NCI-H1417 treated with DMSO at 0.1 percent for 48 hours (cell line): ENCODE measurements around the gene SPATA31E1.
"Not testable (repeated sequence)": the region's sequence is repeated elsewhere in the genome, so short reads cannot be mapped to it uniquely, and the experiment has no call there.

Source experiments
- DNase-seq: peaks from one replicate; lab custom pipeline; 2025; lab: John Stamatoyannopoulos, UW

Gene SPATA31E1

DNA sequence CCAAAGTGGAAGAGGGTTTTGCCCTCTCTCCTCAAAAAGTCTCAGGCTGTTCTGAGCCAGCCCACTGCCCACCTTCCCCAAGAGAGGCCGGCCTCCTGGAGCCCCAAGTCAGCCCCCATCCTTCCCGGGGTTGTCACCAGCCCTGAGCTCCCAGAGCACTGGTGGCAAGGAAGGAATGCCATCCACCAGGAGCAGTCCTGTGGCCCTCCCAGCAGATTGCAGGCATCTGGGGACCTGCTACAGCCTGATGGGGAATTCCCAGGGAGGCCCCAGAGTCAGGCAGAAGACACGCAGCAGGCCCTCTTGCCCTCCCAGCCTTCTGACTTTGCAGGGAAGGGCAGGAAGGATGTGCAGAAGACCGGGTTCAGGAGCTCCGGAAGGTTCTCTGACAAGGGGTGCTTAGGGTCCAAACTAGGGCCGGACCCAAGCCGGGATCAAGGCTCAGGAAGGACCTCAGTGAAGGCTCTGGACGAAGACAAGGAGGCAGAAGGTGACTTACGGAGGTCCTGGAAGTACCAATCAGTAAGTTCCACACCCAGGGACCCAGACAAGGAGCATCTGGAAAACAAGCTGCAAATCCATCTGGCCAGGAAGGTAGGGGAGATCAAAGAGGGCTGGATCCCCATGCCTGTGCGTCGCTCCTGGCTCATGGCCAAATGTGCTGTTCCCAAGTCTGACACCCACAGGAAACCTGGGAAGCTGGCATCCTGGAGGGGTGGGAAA, 3.7 kb downstream of the SPATA31E1 start:
- DNase-seq = no peak

GRCh38 chr9:87886933-87887505, 4.3 kb downstream of the SPATA31E1 start:
- no peak for DNase-seq

GRCh38 chr9:87887661-87888480, 5.2 kb downstream of the SPATA31E1 start:
- no peak for DNase-seq

DNA sequence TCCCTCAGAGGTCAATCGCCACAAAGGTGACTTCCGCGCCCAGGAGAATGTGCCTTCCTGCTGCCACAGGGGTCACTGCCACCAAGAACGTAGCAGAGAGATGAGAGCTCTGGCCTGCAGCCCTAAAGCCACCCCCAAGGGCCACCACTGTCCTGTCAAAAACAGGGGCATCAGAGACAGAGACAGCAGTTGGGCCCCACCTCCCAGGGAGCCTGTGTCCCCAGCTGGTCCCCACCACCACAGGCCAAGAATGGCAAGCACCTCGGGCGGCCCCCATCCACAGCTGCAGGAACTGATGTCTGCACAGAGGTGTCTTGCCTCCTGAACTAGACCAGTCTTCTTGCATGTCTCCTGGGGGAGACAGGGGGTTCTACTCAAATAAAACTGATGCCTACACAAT, 5.8 kb downstream of the SPATA31E1 start:
- no peak for DNase-seq

DNA sequence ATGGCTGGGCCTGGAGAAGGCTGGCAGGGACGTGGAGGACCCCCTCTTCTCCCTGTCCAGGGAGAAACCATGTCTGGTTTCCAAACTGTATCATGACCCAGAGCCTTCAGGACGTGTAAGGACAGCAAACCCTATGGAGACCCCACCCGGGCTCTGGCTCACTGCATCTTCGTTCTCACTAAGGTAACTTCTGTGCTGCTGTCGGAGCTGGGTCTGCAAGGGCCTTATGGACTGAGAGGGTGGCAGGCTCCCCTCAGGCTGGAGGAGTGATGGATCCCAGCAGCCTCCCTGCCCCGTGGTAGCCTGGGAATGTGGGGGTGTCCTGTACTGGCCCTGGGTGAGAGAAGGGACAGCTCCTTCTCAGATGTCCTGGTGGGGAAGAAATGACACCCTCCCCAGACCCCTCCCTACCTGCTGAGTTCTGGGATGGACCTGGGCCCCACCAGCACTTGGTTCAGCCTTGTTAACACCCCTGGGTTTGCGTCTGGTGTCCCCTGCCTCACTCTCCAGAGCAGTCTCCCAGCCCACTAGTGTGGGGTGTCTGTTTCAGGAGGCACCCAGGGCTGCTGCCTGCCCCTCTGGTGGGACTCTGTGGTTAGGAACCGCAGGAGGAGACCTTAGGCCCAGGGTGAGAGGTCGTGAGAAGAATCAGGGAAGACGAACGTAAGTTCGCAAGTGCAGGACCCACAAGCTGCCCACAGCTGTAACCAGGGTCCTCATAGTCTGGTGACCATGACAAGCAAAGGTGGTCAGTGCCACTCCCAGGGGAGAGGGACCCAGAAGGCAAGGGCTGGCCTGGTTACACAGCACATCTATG, 6.6 kb downstream of the SPATA31E1 start:
- no peak for DNase-seq

DNA sequence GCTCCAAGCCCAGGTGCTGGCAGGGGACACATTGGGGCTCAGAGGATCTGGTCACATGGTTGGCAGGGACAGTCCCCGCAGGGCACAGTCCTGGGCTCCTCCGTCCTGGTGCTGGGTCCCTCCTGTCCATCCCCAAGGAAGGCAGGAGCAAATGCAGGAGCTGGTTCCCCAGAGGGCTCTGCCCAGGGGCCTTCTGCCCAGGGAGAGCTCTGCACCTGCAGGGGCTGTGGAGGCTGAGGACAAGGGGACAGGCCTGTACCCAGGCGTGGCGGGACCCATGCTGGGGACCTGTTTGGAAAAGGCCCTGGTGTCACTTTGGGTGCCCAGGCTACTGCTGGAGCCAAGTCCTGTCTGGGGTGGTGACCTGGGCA, 7.2 kb downstream of the SPATA31E1 start:
- DNase-seq = no peak

DNA sequence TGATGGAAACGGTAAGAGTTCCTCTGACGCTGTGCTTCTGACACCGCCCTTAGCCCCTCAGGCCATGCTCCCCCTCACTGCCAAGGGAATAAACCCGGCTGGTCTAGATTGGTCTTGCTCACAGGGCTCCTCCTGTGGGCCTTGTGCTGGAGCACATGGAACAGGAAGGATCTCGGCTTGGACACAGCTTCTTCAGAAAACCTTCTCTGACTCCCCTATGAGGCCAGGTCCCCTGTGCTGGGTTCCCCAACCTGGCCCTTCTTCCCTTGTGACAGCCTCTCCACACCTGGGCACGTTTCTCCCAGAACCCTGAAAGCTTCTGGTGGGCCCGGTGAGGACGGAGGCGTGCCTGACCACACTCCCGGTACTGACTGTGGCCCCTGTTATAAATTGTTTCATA, 8.2 kb downstream of the SPATA31E1 start:
- DNase-seq = no peak

DNA sequence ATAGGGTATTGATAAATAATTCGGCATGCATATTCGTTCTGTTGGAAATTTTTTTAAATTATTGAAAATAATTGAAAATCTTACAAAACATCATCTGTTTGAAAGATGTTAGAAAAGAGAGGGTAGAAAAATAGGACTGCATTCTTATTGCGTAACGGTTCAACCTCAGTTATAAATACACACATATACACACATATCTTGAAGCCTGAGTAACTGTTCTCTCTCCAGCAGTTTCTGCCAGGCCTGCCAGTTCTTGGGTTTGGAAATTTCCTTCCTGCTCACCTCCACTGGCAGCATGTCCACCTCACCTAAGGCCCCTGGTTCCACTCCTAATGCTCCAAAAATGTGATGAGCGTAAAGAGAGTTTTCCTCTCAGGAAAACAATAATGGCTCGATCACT, 9.1 kb downstream of the SPATA31E1 start:
- DNase-seq = no peak

- no peak for DNase-seq
These were observed 10.3 kb downstream of the SPATA31E1 start for GRCh38 chr9:87892956-87893355.

GRCh38 chr9:87894998-87895625, 12.4 kb downstream of the SPATA31E1 start:
- no peak for DNase-seq

- DNase-seq = no peak
These were observed 14.2 kb downstream of the SPATA31E1 start for GRCh38 chr9:87896891-87897290.

DNA sequence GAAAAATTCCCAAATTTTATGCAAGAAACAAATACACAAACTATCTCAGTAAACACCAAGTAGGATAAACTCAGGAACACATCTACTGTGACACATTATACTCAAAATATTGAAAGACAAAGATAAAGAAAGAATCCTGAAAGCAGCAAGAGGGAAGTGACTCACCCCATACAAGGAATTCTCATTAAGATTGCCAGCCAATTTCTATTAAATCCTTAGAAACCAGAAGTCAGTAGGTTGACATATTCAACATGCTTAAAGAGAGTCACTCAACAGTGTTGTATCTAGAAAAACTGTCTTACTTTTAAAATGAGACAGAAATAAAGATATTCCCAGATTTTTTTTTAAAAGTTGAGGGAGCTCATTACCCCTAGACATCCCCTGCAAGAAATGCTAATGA, 15.5 kb downstream of the SPATA31E1 start:
- no peak for DNase-seq

- DNase-seq = not testable (repeated sequence)
These were observed 19.7 kb downstream of the SPATA31E1 start for GRCh38 chr9:87902371-87902770.

GRCh38 chr9:87909310-87910041, 26.8 kb downstream of the SPATA31E1 start:
- no peak for DNase-seq

DNA sequence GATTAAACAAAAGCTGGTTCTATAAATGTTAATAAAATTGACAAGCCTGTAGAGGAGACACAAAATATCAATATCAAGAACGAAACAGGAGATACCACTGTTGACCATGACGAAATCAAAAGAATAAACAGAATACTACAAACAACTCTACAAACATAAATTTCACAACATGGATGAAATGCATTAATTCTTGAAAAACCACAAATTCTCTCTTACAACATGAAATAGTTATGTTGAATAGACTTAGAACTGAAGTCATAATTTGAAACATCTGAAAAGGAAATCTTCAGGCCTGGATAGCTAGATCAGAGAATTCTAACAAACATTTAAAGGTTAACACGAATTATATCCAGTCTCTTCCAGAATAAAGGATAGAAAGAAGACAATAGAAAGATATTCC, 28.1 kb downstream of the SPATA31E1 start:
- no peak for DNase-seq

- DNase-seq = not testable (repeated sequence)
These were observed 35.0 kb downstream of the SPATA31E1 start, which contains the start of gene SPATA31C1 for GRCh38 chr9:87917662-87918061. SPATA31C1 (plus strand) TSS chr9:87917962.

GRCh38 chr9:87919013-87919412, 36.3 kb downstream of the SPATA31E1 start:
- DNase-seq = not testable (repeated sequence)

DNA sequence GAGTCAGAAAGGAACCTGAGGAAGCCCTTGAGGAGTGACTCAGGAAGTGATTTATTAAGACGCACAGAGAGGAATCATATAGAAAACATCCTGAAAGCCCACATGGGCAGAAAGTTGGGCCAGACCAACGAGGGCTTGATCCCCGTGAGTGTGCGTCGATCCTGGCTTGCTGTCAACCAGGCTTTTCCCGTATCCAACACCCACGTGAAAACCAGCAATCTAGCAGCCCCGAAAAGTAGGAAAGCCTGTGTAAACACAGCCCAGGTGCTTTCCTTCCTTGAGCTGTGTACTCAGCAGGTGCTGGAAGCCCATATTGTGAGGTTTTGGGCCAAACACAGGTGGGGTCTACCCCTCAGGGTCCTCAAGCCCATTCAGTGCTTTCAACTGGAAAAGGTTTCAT, 38.9 kb downstream of the SPATA31E1 start:
- DNase-seq = not testable (repeated sequence)

GRCh38 chr9:87923012-87923411, 40.3 kb downstream of the SPATA31E1 start:
- not testable (repeated sequence) for DNase-seq

DNA sequence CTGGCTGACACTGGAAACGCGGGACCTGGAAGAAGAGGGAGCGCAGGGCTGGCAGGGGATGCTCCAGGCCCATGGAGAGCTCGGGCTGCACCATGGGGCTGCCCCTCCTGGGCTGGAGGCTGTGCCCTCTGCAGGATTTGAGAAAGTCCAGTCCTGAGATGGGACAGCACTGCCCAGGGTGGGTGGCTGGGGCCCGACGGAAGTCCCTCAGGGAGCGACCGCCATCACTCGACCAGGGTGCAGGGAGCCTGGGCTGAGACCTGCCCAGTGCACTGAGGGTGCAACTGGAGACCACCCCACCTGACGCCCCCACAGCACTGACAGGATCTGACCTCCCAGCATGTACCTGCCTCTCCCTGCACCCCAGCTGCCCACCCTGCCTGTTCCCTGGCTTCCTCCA, 42.2 kb downstream of the SPATA31E1 start:
- DNase-seq = not testable (repeated sequence)

DNA sequence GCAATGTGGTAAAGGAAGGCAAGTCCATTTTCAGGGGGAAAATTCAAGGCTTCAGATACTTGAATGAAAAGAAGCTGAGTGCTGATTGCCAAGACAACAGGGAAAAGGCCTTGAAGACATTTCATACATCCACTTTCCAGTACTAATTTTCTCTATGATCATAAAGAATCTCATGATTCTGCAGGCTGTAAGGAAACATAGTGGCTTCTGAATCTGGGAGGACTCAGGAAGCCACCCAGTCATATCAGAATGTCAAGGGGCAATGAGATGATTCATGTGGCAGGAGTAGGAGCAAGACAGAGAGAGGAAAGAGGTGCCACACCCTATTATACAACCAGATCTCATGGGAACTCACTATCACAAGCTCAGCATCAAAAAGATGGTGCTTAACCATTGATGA, 46.5 kb downstream of the SPATA31E1 start:
- not testable (repeated sequence) for DNase-seq
